Measurements from ENCODE around the gene CDH1.

CDH1 gene

DNA sequence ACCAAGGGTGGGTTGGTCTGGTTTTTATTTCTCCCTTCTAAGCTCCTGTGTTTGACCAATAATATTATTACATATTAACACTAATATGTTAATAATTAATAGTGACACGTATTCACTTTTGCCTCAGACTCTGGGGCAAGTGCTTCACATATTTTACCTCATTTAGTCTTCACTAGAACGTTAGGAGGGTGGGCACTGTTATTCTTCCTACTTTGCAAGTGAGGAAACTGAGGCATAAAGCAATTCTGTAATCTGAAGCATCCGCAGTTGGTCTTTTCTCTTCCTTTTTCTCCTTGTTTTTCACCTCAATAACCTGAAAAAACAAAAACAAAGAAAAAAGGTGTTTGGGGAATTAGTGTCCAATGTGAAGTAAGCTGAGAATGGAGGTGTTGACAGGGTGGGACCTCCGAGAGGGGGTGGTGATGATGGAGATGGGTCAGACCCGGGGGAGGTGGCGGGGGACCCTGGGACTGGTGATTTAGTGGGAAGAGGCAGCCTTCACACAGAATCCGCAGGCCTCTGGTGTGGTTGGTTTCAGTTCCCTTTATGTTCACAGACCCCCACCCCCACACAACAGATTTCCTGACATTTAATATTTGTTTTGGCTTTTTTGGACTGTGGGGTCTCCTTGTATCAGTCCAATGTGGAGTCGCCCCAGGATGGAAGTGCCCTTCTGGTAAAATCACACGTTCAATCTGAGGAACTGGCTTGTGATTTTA lies 3.7 kb downstream of the CDH1 start:
- Histone ChIP-seq H3K18ac (ENCODE audit: low read length) (peak overlapping the region; percentile 13), H4K91ac (ENCODE audit: low read depth, low read length, poor library complexity) (no peak overlapping the region), H4K8ac (ENCODE audit: low read depth, low read length) (no peak overlapping the region), H2BK5ac (ENCODE audit: low read length) (no peak overlapping the region), H3K4ac (ENCODE audit: low read length) (no peak overlapping the region), H3K4me2 (ENCODE audit: insufficient read depth, low read length, poor library complexity, severe bottlenecking) (no peak overlapping the region), H2BK120ac (ENCODE audit: low read depth, low read length) (no peak overlapping the region), H2AK5ac (ENCODE audit: low read depth, low read length) (no peak overlapping the region), H3K23ac (ENCODE audit: low read depth, low read length, poor library complexity) (no peak overlapping the region), H3K9ac (ENCODE audit: low read depth, low read length, poor library complexity) (no peak overlapping the region), H3K9me3 (replicated peaks in 1 of 2; ENCODE audit: control insufficient read depth in 2 of 2, insufficient read depth in 1 of 2, low read depth in 1 of 2, low read length in 2 of 2) (no peaks in the 10 kb centered on the region), H3K79me1 (ENCODE audit: low read depth, low read length) (no peaks in the 10 kb centered on the region), H2AFZ (ENCODE audit: low read length) (no peak overlapping the region), H3K4me3 (ENCODE audit: low read length in 2 of 2) (no peak overlapping the region), H3K27ac (replicated peaks; ENCODE audit: low read length) (no peak overlapping the region), H3K4me1 (ENCODE audit: control insufficient read depth in 2 of 2, insufficient read depth in 1 of 2, low read depth in 1 of 2, low read length in 2 of 2) (peaks cover 1 to 12% of the 10 kb centered on the region in 2 donors), H3K36me3 (replicated peaks in 1 of 2; ENCODE audit: control insufficient read depth in 2 of 2, insufficient read depth in 2 of 2, low read length in 2 of 2) (no peaks in the 10 kb centered on the region), H2BK15ac (ENCODE audit: low read length) (no peak overlapping the region), H2BK12ac (ENCODE audit: low read length) (no peak overlapping the region), H3K27me3 (ENCODE audit: control insufficient read depth in 3 of 3, insufficient read depth in 3 of 3, low read depth in 1 of 3, low read length in 3 of 3) (peaks cover 11 to 67% (median 24%) of the 10 kb centered on the region in 3 experiments), H3K14ac (ENCODE audit: low read length) (no peak overlapping the region)
- no CpG with 5 or more reads among the region's 9 CpGs for WGBS, 2 donors (ENCODE audit: extremely low coverage in 2 of 2, insufficient read length in 2 of 2, insufficient replicate concordance in 1 of 2)
- DNase-seq (ENCODE audit: low spot score) = no peak

- Histone ChIP-seq H2BK15ac (ENCODE audit: low read length) (no peak overlapping the region), H3K9ac (ENCODE audit: low read depth, low read length, poor library complexity) (no peak overlapping the region), H3K27me3 (ENCODE audit: control insufficient read depth in 3 of 3, insufficient read depth in 3 of 3, low read depth in 1 of 3, low read length in 3 of 3) (peaks cover 0 to 45% (median under 1%) of the 10 kb centered on the region in 3 experiments), H4K91ac (ENCODE audit: low read depth, low read length, poor library complexity) (no peak overlapping the region), H3K79me1 (ENCODE audit: low read depth, low read length) (no peaks in the 10 kb centered on the region), H2BK120ac (ENCODE audit: low read depth, low read length) (no peak overlapping the region), H3K23ac (ENCODE audit: low read depth, low read length, poor library complexity) (no peak overlapping the region), H3K18ac (ENCODE audit: low read length) (no peak overlapping the region), H3K4ac (ENCODE audit: low read length) (no peak overlapping the region), H3K27ac (replicated peaks; ENCODE audit: low read length) (no peak overlapping the region), H3K9me3 (replicated peaks in 1 of 2; ENCODE audit: control insufficient read depth in 2 of 2, insufficient read depth in 1 of 2, low read depth in 1 of 2, low read length in 2 of 2) (no peaks in the 10 kb centered on the region), H4K8ac (ENCODE audit: low read depth, low read length) (no peak overlapping the region), H2BK12ac (ENCODE audit: low read length) (no peak overlapping the region), H3K4me1 (ENCODE audit: control insufficient read depth in 2 of 2, insufficient read depth in 1 of 2, low read depth in 1 of 2, low read length in 2 of 2) (peaks cover 1 to 8% of the 10 kb centered on the region in 2 donors), H3K4me2 (ENCODE audit: insufficient read depth, low read length, poor library complexity, severe bottlenecking) (no peak overlapping the region), H3K36me3 (replicated peaks in 1 of 2; ENCODE audit: control insufficient read depth in 2 of 2, insufficient read depth in 2 of 2, low read length in 2 of 2) (no peaks in the 10 kb centered on the region), H3K14ac (ENCODE audit: low read length) (no peak overlapping the region), H2AFZ (ENCODE audit: low read length) (no peak overlapping the region), H3K4me3 (ENCODE audit: low read length in 2 of 2) (no peak overlapping the region), H2BK5ac (ENCODE audit: low read length) (no peak overlapping the region), H2AK5ac (ENCODE audit: low read depth, low read length) (no peak overlapping the region)
- DNase-seq (ENCODE audit: low spot score) = no peak
- no CpG with 5 or more reads among the region's 4 CpGs for whole genome bisulfite sequencing, 2 donors (ENCODE audit: extremely low coverage in 2 of 2, insufficient read length in 2 of 2, insufficient replicate concordance in 1 of 2)
Measured at GRCh38 chr16:68743664-68744063, 6.6 kb downstream of the CDH1 start.

- WGBS, 2 donors (ENCODE audit: extremely low coverage in 2 of 2, insufficient read length in 2 of 2, insufficient replicate concordance in 1 of 2) = no CpG with 5 or more reads among the region's 11 CpGs
- no peak overlapping the region for H2AK5ac ChIP-seq (ENCODE audit: low read depth, low read length)
- no peaks in the 10 kb centered on the region for H3K79me1 ChIP-seq (ENCODE audit: low read depth, low read length)
- peaks cover 0 to 35% (median 0%) of the 10 kb centered on the region in 3 experiments for H3K27me3 ChIP-seq (ENCODE audit: control insufficient read depth in 3 of 3, insufficient read depth in 3 of 3, low read depth in 1 of 3, low read length in 3 of 3)
- DNase-seq (ENCODE audit: low spot score) = no peak
- no peak overlapping the region for H3K4ac ChIP-seq (ENCODE audit: low read length)
- no peaks in the 10 kb centered on the region for H3K36me3 ChIP-seq (replicated peaks in 1 of 2; ENCODE audit: control insufficient read depth in 2 of 2, insufficient read depth in 2 of 2, low read length in 2 of 2)
- H3K9ac ChIP-seq (ENCODE audit: low read depth, low read length, poor library complexity) = no peak overlapping the region
- no peak overlapping the region for H2BK120ac ChIP-seq (ENCODE audit: low read depth, low read length)
- no peak overlapping the region for H2BK12ac ChIP-seq (ENCODE audit: low read length)
- H3K14ac ChIP-seq (ENCODE audit: low read length) = no peak overlapping the region
- no peak overlapping the region for H4K91ac ChIP-seq (ENCODE audit: low read depth, low read length, poor library complexity)
- peaks cover 1 to 8% of the 10 kb centered on the region in 2 donors for H3K4me1 ChIP-seq (ENCODE audit: control insufficient read depth in 2 of 2, insufficient read depth in 1 of 2, low read depth in 1 of 2, low read length in 2 of 2)
- no peak overlapping the region for H3K23ac ChIP-seq (ENCODE audit: low read depth, low read length, poor library complexity)
- H3K27ac ChIP-seq (replicated peaks; ENCODE audit: low read length) = no peak overlapping the region
- H2BK15ac ChIP-seq (ENCODE audit: low read length) = no peak overlapping the region
- H4K8ac ChIP-seq (ENCODE audit: low read depth, low read length) = no peak overlapping the region
- H3K4me2 ChIP-seq (ENCODE audit: insufficient read depth, low read length, poor library complexity, severe bottlenecking) = no peak overlapping the region
- no peak overlapping the region for H3K4me3 ChIP-seq (ENCODE audit: low read length in 2 of 2)
- H3K18ac ChIP-seq (ENCODE audit: low read length) = no peak overlapping the region
- no peaks in the 10 kb centered on the region for H3K9me3 ChIP-seq (replicated peaks in 1 of 2; ENCODE audit: control insufficient read depth in 2 of 2, insufficient read depth in 1 of 2, low read depth in 1 of 2, low read length in 2 of 2)
- H2BK5ac ChIP-seq (ENCODE audit: low read length) = no peak overlapping the region
- H2AFZ ChIP-seq (ENCODE audit: low read length) = no peak overlapping the region
Measured at GRCh38 chr16:68744744-68745280, 7.7 kb downstream of the CDH1 start.

- Histone ChIP-seq H3K4me1 (ENCODE audit: control insufficient read depth in 2 of 2, insufficient read depth in 1 of 2, low read depth in 1 of 2, low read length in 2 of 2) (peaks cover 1 to 7% of the 10 kb centered on the region in 2 donors), H3K9me3 (replicated peaks in 1 of 2; ENCODE audit: control insufficient read depth in 2 of 2, insufficient read depth in 1 of 2, low read depth in 1 of 2, low read length in 2 of 2) (no peaks in the 10 kb centered on the region), H3K4me2 (ENCODE audit: insufficient read depth, low read length, poor library complexity, severe bottlenecking) (no peak overlapping the region), H3K27me3 (ENCODE audit: control insufficient read depth in 3 of 3, insufficient read depth in 3 of 3, low read depth in 1 of 3, low read length in 3 of 3) (peaks cover 0 to 19% (median 0%) of the 10 kb centered on the region in 3 experiments), H3K36me3 (replicated peaks in 1 of 2; ENCODE audit: control insufficient read depth in 2 of 2, insufficient read depth in 2 of 2, low read length in 2 of 2) (no peaks in the 10 kb centered on the region), H3K27ac (replicated peaks; ENCODE audit: low read length) (no peak overlapping the region), H2BK15ac (ENCODE audit: low read length) (no peak overlapping the region), H2AFZ (ENCODE audit: low read length) (no peak overlapping the region), H2BK5ac (ENCODE audit: low read length) (no peak overlapping the region), H2AK5ac (ENCODE audit: low read depth, low read length) (no peak overlapping the region), H3K4me3 (ENCODE audit: low read length in 2 of 2) (no peak overlapping the region), H3K4ac (ENCODE audit: low read length) (no peak overlapping the region), H3K79me1 (ENCODE audit: low read depth, low read length) (no peaks in the 10 kb centered on the region), H4K91ac (ENCODE audit: low read depth, low read length, poor library complexity) (no peak overlapping the region), H3K23ac (ENCODE audit: low read depth, low read length, poor library complexity) (no peak overlapping the region), H3K18ac (ENCODE audit: low read length) (peak overlapping the region; percentile 56), H2BK120ac (ENCODE audit: low read depth, low read length) (no peak overlapping the region), H4K8ac (ENCODE audit: low read depth, low read length) (no peak overlapping the region), H3K14ac (ENCODE audit: low read length) (no peak overlapping the region), H2BK12ac (ENCODE audit: low read length) (no peak overlapping the region), H3K9ac (ENCODE audit: low read depth, low read length, poor library complexity) (no peak overlapping the region)
- no peak for DNase-seq (ENCODE audit: low spot score)
Measured at GRCh38 chr16:68746951-68747350, 9.9 kb downstream of the CDH1 start.

All from neuronal stem cell (in vitro differentiated cells).